HG03558 (cell line): ENCODE results near the gene TPCN2.

Source experiments
- ATAC-seq: cut with Tn5 transposase; IDR thresholded peaks from one replicate; pipeline ENCODE4 v1.9.1; 2021; ENCODE audit warnings: moderate number of reproducible peaks; ENCODE audit not compliant: unreplicated experiment; ENCODE audit errors: extremely low read depth

Gene TPCN2

DNA sequence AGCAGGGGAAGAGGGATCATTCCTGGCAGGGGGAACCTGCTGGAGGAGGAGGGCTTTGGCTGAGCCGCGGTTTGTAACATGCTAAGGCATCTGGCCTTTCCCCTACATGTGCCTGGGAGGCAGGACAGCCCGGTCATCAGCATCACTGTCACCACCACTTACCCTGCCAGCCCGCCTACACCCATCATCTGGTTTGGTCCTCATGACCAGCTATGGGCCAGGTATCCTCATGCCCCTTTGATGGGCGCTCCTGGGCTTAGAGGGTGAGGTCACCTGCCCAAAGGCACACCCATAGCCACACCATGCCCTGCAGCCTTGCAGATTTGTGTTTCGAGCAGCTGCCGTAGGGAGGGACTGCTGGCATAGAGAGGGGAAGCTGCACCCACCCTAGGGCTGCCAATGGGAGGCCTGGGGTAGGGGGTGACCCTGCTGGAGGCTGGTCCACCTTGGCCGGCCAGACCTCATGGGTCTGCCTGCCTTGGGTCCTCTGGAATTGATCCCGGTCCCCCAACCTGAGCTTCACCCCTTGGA is 38.3 kb upstream of the TPCN2 start:
- ATAC-seq, result no peak

GRCh38 chr11:69010964-69011623 is 37.6 kb upstream of the TPCN2 start:
- no peak for ATAC-seq

- no peak for ATAC-seq
Measured at GRCh38 chr11:69011624-69012091, 37.1 kb upstream of the TPCN2 start.

DNA sequence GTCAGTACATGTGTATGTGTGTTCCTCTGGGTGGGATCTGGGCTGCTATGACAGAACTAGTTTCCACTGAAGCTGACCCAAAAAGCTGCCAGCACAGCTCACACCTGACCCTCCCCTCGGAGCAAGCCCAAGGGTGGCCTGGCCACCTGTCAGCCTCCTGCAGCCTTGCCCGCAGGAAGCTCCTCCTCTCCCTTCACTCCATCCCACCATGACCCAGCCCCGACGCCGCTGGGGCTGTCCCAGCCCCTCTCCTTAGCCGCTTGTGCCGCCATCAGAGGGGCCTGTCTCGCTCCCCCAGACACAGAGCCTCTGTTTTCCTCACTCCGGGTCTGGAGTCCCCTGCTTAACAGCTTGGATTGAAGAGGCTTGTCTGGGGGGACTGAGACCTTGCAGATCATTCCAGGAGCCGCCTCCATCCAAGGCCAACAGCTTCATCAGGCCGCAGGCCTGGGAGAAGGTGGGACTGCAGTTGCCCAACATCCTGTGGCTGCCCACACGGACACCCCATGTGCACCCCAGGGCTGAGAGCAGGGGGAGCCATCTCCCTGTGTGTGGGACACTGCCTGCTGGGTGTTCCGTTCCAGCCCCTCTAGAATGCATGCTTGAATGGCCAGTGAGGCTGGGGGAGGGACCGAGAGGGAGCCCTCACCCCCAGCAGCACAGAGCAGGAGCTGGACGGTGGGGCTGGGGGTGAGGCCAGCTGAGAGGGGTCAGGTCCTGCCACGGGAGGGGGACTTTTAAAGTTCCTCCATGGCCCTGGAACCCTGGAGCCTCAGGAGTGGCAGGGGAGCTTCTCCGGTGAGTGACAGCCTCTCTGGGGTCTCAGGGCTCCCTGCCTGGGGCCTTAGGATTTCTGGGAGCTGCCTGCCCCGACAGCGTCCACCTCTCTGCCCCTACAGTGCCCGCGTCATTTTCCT is 36.4 kb upstream of the TPCN2 start:
- ATAC-seq, result no peak

- no peak for ATAC-seq
Measured at GRCh38 chr11:69013009-69013951, 35.5 kb upstream of the TPCN2 start, which contains the start of gene MRGPRF. Gene MRGPRF, minus strand, starts transcription at chr11:69013246. Its CDS starts 3,345 bp downstream, at chr11:69009901.

- no peak for ATAC-seq
Measured at GRCh38 chr11:69014084-69014851, 34.5 kb upstream of the TPCN2 start.

DNA sequence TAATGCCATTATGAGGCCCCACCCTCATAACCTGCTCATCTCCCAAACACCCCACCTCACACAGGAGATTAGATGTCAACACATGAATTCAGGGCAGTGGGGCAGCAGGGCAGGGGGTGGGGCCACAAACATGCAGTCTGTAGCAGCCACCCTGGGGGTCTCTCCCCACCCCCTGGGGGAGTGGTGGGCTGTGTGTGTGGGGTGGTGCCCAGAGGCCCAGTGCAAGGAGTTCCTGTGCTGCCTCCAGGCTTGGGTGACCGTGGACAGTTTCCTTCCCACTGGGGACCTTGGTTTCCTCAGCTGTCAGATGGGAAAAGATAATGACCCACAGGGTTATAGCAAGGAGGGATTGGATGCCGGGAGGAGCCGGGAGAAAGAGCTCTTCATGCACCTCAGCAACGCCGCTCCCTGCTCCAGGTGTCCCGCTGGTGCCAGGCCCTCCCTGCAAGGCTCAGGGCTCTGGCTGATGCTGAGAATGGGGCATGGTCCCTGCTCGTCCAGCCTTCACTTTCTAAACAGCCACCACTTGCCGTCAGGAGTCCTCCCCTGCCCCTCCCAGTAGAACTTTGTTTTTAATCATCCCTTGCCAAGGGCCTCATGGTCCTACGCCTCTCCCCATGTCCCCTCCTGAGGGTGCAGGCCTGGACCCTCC is 33.7 kb upstream of the TPCN2 start:
- no peak for ATAC-seq

DNA sequence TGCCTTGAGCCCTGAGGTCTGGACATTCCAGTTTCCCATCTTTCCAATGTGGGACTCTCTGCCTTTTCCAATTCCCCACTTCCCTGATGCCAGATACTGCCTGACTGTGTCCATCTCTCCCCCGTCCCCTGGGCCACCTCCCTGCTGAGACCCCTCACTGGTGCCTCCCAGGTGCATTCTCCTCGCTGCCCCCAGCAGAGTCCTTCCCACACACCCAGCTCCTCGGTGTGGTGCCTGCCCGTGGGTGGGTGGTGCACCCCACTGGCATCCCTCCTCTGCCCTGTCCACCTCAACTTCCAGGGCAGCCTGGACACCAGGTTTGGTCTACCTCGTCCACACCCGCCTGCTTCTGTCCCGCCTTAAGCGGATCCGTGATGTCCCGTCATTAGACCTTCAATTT is 30.8 kb upstream of the TPCN2 start:
- ATAC-seq, result no peak

DNA sequence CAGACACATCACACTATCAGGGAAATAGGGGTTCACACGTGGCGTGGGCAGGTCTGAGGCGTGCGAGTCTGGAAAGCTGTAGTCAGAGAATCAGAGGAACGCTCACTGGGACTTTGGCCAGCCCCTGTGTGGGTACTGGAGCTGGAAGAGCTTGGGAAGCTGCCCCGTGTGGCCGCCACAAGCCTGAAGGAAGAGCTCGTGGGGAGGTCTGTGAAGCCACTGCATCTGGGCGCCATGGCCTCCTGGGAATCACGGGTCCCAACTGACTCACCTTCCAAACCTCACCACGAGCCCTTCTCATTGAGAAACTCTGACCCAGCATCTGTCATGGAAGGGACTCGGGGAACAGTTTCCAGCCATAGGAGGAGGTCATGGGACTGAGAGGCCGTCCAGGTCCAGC is 29.8 kb upstream of the TPCN2 start:
- no peak for ATAC-seq

DNA sequence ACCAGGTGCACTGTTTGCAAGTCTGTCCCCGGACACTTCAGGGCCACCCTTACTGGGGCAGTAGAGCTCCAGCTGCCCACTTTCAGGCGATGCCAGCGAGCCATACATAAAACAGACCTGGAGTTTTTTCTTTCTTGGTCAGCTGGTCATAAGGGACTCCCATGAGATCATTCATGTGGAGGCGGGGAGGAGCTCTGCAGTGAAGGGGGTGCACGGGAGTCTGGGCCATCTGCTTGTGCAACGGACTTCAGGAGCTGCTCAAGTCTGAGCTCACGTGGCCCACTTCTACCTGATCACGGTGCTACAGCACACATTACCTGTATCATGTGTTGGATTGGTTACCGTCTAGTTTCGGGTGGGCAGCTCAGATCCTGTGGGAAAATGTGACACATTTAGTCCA is 26.5 kb upstream of the TPCN2 start:
- ATAC-seq, result no peak

DNA sequence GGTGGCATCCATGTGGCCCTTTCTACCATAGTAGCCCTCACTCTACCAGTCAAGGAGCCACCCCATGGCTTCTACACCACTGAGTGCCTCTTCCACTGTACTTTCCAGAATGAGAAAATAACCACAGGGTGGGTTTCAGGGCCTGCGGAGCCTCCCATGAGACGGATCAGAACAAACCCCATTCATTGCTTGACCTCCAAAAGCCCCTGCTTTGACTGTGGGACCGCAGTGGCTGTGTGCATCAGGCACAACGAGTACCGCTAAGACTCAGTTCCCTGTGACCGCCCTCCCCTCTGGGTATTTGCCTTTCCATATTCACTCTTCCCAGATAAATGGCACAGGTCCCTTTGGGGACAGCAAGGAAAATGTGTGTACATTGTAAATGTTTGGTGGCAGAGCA is 24.2 kb upstream of the TPCN2 start:
- ATAC-seq, result no peak

DNA sequence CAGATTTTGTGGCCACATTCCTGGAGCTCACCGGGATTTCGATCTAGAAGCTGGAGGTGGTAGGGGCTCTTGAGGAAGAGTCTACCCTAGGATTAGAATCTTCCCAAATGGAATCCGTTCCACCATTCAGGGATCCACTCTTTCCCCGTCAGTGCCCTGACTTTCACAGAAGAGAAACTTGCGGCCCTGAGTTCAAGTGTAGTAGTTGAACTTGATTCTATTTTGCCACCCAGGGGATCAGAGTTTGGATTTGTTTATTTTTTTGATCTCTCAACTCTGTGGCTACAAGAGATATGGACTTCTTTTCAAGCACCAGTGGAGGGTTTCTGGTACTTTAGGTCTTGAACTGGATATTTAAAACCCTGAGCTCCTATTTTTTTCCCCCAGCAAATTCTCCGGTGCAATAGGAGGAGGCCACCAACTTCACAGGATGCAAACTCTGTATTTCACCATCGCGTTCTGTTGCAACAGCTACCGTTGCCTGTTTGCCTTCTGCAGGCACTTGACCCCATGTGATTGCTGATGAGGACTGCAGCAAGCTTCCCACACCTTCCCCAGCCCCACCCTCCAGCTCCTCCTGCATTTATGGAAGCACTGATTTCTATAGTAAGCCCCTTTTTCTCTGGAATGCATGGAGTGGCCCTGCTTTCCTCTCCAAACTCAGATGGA is 20.9 kb upstream of the TPCN2 start:
- no peak for ATAC-seq

GRCh38 chr11:69030301-69030700 is 18.4 kb upstream of the TPCN2 start:
- no peak for ATAC-seq

GRCh38 chr11:69032833-69033232 is 15.9 kb upstream of the TPCN2 start:
- ATAC-seq, result no peak

DNA sequence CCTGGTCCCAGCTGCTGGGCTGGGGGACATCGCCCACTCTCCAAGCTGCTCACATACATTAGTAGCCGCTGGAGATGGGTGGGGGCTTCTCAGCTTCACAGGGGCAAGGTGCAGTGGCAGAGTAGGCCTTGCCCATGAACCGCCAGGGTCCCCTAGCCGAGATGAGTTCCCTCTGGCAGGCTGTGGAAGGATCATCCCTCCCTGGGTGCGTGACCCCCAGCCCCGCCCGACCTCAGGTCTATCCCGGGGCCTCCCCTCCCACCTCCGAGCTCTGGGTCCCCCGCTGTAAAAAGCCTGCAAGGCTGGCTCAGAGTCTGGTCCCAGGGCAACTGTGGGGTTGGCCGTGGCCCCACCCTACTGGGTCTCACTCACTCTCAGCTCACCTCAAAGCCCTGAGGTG is 15.3 kb upstream of the TPCN2 start:
- ATAC-seq, result no peak

GRCh38 chr11:69034123-69034867 is 14.4 kb upstream of the TPCN2 start:
- no peak for ATAC-seq

DNA sequence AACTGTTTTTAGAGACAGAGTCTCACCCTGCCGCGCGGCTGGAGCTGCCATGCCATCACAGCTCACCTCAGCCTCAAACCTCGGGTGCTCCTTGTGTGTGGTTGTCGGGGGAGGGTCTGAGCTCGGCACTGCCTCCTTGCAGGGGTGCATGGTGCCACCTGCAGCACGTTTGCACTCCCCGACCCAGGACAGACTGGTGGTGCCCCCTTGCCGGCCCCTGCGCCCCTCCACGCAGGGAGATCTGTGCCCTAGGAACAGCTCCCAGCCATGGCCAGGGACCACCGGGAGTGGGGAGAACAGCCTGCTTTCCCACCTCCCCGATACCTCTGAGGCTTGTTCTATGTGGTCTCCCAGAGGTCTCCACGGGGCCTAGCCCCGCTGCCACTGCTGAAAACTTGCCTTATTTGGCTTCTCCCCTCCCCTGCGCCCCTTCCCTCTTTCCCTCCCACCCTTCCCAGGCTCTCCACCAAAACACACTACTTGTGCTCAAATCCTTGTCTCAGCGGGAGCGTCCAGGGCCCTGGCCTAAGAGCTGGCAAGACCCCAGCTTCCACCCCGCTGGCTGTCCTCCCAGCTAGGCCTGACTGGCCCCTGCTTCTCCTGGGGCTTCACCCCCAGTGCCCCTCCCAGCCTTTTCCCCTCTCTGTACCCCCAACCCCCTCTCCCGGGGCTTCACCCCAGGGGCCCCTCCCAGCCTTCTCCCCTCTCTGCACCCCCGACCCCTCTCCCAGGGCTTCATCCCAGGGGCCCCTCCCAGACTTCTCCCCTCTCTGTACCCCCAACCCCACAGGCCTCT is 13.4 kb upstream of the TPCN2 start:
- ATAC-seq, result no peak
